Left renal cortex interstitium (tissue), 4 donors: ENCODE data around the gene IP6K3. TPM values are rescaled to one million over a fixed set of nuclear protein-coding genes. Genes with fewer than 3 reads are reported as not detected.

Source experiments
- DNase-seq, 4 donors: peaks; one replicate each; pipeline ENCODE4 v3.0.0-alpha.2; 2013; ENCODE audit warnings: low read depth in 4 of 4, low spot score in 2 of 4, missing footprints in 1 of 4
- polyA plus RNA-seq, 4 donors: library from polyadenylated mRNA; unstranded; fragments of 120-200 nt; gene quantifications; one replicate each; pipeline ENCODE4 v1.2.1, GENCODE V29; 2013; ENCODE audit not compliant: insufficient read length in 4 of 4

The IP6K3 gene
- polyA plus RNA-seq, 4 donors = 0.91 to 1.2 (median 0.94) TPM

DNA sequence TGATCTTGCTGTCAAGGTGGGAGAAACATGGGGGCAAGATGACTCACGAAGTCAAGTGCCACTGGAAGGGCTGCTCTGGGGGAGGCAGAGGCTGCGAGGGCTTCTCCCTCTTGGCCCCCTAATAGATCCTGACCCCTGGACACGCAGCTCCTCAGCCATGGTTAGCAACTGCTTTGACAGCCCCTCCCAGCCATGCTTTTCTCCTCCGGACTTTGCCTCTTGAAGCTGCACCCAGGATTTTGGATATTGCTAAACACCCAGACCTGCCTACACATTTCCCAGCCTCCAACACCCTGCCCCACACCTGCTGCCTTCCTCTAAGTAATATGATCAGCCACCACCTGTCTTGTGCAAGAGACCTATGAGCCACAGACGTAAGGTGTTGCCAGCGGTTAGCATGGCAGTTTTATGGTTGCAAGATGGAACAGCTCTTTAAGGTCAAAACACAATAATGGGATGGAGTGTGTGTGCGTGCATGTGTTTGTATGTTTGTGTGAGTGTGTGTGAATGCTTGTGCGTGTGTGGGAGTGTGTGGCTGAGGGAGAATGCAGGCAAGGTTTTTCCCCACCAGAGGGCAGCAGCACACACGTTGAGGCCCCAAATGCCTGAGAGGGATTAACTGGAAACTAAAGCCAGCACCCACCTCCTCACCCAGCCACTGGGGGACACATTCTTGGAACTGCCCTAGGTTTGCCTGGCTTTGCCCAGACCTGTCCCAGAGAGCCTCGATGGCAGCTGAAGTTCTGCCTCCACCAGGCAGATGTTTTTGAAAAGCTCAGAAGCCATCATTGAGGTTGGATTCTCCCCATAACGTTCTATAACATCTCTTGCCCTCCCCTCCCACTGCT lies 2.5 kb downstream of the IP6K3 start:
- peak; percentile 63 to 75 (median 70) for DNase-seq

DNA sequence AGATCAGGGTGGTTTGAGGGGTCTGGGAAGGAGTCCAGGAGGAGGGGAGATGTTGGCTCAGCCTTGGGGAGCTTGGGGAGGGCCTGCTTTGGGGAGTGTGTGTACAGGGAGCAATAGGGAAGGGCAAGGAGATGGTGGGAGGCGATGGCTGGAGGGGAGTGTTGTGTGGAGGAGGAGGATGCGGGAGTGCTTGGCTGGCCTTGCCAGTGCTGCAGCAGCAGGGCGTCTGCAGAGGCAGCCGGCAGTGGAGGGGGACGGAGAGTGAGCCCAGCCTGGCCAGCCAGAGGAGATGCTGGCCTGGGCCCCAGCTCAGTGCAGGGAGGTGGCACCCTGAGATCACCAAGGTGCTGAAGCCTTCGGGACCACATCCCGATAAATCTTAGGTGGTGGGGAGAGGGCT lies 3.9 kb downstream of the IP6K3 start:
- DNase-seq = no peak

DNA sequence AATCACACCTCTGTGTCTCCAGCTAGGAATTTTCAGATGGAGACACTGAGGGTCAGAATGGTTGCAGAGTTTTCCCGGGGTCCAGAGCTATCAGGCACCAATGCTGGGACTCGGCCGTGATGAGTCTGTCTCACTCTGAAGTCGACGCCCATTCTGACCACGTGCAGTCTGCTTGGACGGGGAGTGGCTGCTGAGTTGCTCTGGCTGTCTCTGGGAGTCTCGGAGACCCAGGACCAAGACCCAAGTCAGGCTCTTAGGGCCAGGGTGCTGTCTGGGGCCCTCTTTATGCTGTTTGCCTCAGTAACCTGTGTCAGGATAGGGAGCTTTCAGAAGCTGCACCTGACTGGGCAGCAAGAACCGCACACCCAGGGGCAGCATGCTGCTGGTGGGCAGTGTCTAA lies 4.6 kb downstream of the IP6K3 start:
- DNase-seq = no peak

DNA sequence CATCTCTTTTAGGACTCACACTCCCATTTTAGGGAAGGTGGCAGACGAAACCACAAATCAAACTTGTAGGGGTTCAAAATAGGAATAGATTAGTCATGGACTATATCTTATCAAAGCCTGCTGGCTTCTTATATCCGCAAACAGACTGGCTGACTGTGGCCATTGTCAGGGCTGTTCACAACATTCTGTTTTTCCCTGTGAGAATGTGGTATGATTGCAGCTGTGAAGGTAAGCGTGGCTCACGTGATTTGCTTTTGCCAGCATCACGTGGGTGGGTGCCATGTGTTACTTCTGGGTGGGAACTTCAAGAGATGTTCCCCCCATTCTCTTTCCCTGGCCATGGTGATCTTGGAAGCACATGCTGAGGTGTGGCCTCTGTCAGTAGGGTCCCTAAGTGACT lies 5.9 kb downstream of the IP6K3 start:
- DNase-seq = no peak

DNA sequence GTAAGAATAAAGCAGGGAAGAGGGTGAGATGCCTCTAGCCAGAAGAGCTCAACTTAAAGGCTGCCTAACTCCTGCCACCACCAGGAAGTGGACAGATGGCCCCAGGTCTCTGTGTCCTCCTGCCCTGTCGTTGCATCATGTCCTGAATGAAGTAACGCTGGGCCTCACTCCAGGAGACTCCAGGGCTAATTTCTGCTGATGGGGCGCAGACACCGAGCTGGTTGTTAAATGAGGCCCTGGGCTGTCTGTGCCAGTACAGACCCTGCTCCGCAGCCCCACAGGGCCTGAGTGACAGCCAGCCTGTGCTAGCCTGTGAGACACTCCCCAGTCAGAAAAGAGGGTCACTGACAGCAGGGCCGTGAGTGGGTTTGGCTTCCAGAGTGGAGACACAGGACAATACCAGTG lies 6.5 kb downstream of the IP6K3 start:
- DNase-seq = no peak

DNA sequence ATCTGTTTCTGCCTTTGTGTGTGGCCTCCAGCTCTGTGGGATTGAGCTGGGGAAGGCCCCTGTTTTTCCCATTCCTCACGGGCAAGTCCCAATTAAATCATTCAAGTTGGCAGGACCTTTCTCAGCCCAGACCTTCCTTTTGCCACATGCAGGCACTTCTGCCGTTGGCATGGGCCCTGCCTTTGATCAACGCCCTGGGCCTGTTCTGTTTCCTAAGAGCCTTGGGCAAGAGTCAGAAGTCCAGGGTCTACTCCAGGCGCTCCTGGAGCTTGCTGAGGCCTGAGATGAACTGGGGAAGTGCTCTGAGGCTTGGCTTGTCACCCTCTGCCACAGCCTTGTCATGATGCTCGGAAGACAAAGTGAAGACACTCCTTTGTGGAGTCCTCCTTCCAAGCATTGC lies 7.1 kb downstream of the IP6K3 start:
- no peak for DNase-seq

DNA sequence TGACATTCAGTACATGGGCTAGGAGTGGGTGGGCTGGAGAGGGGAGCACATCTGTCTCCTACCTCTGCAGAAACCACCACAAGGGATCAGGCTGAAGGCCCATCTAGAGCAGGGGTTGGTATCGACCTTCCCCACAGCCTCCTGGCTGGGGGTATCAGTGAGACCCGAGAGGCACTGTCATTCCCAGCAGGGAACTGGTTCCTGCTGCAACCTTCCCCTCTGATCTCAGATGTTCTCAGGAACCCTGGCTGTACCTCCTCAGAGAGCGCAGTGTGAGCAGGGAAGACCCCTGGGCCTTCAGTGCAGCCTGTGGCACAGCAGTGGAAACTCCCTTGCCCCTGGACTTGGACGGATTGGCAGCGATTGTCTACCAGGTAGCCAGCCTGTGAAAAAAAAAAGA lies 7.8 kb downstream of the IP6K3 start:
- DNase-seq = no peak

DNA sequence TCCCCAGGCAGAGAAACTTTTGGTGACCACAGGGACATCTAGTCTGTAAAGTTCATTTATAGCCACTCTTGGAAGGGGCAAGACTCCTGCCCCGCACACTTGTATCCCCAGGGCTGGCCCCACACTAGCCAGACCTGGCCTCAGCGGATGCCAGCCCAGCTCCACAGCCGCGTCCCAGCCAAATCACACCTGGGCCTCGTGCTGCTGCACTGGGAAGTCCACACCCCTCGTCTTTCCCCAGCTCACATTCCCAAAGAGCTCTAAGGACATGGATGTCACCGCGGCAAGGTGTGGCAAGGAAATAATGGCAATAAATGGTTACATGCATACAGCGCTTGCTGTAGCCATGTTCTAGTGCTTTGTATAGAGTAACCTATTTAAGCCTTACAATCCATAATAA lies 8.6 kb downstream of the IP6K3 start:
- DNase-seq = no peak

DNA sequence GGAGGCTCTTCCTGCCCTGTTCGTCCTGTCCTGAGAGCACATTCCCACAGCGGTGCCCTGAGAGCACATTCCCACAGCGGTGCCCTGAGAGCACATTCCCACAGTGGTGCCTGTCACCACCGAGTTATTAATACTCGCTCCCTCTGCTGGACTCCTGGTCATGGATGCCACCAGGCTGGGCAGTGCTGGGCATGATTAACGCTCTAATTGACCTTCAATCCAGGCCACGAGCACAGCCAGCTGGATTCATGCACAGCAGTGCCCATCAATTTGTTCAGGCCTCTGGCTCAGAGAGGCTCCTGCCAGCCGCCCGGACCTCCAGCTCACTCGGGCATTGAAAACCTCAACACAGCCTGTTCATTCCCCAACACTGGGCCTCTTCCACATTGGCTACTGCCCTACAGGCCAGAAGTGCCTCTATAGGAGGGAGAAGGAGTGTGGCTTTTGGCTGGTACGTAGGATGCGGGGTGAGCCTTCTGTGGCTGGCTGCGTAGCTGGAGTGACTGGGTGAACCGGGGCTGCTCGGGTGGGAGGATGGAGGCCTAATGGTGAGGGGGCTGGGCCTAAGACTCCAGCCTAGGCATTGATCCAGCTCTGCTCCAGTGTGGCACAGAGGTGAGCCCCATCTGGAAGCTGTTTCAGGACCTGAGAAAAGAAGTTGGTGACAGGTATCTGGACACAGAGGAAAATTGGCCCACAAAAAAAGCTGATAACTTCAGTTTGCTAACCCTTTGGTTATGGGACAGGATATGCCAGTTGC lies 9.3 kb downstream of the IP6K3 start:
- DNase-seq = no peak

DNA sequence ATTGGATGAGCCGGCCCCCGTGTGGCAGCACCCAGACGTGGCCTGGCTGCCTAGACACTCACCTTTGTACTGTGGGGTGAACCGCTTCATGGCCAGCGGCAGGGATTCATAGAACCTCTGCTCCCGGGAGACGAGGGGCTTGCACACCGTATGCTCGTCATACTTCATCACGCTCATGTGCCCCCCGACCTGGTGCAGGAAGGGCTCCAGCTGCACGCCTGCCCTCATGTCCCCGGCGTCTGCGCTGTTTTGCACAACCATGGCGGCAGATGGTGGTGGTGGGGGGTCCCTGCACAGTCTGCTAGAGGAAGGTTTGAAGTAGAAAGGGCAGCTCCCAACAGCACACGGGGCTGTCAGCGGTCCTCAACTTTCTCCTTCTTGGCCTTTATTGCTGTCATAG lies 11.5 kb downstream of the IP6K3 start:
- no peak for DNase-seq

DNA sequence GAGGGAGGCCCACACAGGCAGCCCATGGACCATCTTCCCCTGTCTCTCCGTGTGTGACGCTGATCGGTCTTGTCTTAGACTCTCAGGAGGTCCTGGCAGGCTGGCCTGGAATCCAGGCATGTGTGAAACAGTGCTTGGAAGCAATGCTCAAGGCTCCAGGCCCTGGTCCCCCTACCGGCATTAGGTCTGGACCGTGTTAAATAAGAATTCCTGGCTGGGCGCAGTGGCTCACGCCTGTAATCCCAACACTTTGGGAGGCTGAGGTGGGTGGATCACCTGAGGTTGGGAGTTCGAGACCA lies 13.0 kb downstream of the IP6K3 start:
- no peak for DNase-seq

DNA sequence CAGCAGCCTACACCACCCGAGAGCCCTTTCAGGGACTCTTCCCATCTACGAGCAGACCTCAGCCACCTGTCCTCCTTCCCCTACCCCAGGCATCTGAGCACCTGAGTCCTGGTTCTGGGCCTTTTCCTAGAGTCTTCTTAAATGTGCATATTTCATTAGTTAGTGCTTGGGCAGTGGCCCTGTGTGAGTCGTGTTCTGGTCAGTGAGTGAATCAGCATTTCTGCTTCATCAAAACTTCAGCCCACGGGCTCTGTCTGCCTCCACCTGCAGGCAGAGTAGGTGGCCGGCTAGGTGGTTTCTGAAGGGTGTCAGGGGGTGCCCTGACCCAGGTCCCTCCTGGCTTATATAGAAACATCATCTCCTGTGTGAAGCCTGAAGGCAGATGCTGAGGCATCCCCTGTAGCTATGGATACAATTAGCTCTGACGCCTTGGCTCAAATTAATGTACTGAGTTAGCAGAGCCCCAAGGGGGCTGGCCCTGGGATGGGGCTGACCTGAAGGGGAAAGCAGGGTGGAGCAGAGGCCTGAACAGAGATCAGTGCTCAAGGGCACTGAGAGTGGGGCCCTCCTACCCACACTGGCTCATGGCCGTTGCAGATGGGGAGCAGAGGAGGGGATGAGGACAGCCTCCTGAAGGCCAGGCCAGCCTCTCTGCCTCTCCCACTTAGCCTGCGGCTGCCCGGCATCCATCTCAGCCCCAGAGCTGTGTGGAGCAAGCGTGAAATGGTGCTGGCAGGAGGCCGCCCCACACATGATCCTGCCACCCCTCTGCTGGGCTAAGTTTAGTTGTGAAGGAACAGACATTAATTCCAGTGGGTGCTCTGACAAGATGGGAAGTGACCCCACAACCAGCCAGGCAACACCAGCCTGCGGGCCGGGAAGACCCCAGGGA lies 13.6 kb downstream of the IP6K3 start:
- DNase-seq = no peak

DNA sequence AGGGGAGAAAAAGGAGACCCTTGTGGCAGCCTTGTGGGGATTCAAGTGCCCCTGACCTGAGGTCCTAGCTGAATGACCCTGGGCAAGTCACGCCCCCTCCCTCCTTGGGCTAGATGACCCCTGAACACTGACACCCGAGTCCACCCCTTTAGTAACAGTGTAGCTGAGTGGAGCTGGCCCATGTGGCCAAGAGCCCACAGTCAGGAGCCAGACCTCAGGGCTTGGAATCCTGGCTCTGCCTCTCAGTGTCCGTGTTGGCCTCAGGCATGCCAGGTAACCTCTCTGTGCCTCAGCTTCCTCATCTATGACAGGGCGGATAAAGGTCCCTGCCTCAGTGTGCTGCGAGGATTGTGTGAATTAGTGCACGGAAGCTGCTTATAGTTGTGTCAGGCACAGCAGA lies 14.3 kb downstream of the IP6K3 start:
- no peak for DNase-seq

DNA sequence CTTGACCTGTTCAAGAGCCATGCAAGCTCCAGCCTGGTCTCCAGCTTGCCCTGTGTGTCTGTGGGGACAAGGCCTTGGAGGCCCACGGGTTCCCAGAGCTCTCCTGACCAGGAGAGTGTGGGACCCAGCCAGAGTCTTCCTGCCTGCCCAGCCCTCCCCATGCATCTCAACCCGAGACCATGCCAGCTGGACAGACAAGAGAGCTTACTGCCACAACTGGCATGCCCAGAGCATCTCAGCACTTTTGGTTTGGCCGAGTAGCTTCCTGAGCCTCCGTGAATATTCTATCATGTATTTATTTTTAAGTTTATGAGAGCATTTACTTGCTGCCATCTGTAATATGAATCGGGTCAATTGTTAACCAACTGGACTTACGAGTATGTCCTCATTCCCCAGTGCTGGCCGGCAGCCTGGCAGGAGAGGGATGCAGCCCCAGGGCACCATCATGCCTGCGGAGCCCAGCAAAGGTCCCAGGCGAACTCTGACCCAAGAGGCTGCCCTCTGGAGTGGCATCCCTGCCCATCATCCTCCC lies 14.9 kb downstream of the IP6K3 start:
- DNase-seq = no peak

DNA sequence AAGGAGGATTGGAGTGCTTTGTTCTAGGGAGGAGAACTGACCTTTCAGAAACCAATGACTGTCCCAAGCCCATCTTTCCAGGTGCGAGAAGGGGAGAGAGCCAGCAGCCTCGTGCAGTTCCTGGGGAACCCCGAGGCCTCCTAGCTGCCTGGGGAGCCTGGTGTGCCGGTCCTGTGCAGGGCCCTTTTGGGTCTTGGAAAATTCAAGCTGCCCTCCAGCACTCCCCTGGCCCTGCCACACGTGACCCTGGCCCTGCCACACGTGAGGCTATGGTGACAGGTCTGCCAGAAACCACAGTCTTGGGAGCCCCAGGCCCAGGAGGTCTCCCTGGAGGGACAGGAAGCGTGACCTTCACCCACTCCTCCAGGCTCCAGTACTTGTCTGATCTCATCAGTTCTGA lies 15.7 kb downstream of the IP6K3 start:
- no peak for DNase-seq

DNA sequence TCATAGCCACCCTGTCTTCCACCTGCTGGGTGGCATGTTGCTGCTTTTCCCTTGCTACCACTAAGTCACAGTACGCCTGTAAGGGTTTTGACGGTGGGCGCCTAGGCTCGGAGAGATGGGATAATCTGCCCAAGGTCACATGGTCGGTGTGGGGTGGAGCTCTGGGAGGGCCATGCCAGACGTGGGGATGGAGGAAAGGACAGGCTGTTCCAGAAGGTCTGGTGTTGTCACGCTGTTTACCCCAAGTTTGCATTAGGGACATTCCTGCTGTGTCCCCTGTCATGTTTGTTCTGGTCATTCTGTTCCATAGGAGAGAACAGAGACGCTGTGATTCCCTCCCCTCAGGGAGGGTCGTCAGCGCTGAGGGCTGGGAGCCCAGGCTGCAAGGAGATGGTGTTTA lies 16.1 kb downstream of the IP6K3 start:
- no peak for DNase-seq

DNA sequence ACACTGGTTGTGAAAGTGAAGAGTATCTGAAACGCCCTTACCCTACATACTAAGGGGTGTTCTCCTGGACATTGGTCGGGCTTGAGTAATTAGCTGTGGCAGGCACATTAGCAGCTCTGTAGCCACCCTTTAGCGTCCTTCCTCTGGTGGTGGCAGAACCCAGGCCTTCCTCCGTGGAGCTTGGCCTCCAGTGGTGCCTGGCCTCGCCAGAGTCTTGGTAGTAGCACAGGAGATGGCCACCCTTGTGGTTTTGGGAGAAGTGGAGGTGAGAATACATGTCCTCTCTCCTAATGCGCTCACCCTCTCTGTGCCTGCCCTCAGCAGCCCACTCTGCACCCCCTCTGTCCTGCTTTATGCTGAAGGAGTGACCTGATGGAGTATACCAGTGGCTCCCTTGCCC lies 17.6 kb downstream of the IP6K3 start:
- no peak for DNase-seq

DNA sequence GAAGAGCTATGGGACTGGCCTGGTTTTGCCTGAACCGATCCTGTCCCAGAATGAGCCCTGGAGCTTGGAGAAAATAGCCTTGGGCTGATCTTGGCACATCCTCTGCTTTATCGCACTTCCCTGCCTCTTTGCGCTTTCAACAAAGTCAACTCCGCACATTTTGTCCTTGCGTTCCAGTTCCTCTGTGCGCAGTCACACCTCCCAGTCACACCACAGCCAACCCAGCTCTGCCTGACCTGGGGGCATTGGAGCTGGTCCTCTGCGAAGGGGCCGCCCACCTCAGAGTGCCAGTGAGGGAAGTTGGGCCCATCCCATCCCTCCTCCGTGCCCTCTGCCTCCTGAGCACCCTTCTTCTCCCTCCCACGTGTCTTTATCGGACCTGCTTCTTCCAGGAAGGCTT lies 18.3 kb downstream of the IP6K3 start:
- DNase-seq = no peak

DNA sequence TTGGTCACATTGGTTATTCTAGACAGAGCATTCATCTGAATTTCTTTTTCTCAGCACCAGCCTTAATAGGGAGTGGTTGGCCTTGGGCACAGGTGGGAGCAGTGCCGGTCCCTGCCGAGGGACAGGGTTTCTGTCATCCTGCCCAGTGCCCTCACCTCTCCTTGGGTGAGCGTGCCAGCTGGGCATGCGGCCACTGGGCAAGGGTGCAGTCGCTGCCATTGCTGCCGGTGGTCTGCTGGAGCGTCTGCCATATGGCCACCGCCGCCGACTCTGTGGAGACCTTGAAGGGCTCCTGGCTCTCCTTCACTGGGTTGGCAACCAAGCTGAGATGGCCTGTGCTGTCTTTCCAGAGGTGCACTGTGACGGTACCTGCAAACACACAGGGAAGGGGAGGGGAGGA lies 18.8 kb downstream of the IP6K3 start:
- no peak for DNase-seq

DNA sequence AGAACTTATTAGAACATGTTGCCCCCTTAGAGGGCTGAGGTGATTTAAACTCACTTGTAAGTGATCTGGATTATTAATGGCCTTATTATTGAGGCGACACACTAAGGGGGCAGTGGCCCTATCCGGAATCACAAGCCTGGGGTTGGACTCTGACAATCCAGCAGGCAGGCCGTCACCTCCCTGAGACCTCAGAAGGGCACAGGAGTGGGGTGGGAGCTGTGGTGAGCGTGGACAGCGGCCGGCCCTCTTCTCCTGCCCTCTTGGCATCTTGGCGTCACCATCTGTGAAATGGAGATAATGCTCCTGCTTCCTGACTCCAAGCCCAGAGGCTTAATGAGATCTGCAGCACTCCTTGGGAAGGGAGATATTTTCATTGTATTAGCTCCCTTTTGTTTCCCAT lies 19.6 kb downstream of the IP6K3 start:
- no peak for DNase-seq

DNA sequence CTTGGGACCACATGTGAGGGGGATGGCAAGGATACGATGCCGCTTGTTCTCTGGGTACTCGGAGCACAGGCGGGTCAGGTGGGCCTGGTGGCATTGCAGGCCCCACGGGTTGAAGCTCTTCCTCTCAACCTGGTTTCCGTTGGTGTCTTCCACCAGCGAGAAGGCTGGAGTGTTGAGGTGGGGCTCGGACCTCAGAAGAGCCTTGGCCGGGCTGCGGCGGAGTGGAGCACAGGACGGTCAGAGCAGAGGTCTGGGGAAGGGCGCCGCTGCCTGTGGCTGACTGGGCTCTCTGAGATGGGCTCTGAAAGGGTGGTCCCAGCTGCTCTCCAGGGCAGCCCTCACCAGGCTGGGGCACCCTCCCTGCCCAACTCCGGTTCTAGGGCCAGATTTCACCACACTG lies 20.0 kb downstream of the IP6K3 start:
- DNase-seq = no peak
